NCI-H2196 treated with DMSO at 0.1 percent for 48 hours (cell line): ENCODE measurements around the gene OSBP2.

Experiments
- DNase-seq: peaks from one replicate; lab custom pipeline; 2025; ENCODE audit not compliant: unreplicated experiment; lab: John Stamatoyannopoulos, UW

OSBP2 gene

GRCh38 chr22:30876915-30877553 is 182.4 kb downstream of the OSBP2 start:
- no peak for DNase-seq

GRCh38 chr22:30877662-30878515 is 183.2 kb downstream of the OSBP2 start:
- DNase-seq: no peak

GRCh38 chr22:30878516-30879414 is 184.1 kb downstream of the OSBP2 start:
- no peak for DNase-seq

GRCh38 chr22:30879415-30879797 is 184.7 kb downstream of the OSBP2 start:
- DNase-seq: no peak

GRCh38 chr22:30880181-30880601 is 185.5 kb downstream of the OSBP2 start:
- DNase-seq: no peak

- no peak for DNase-seq
Measured at GRCh38 chr22:30880847-30881246, 186.2 kb downstream of the OSBP2 start.

- DNase-seq: no peak
Measured at GRCh38 chr22:30881361-30882183, 186.9 kb downstream of the OSBP2 start.

- DNase-seq: no peak
Measured at GRCh38 chr22:30882184-30882717, 187.6 kb downstream of the OSBP2 start.

GRCh38 chr22:30882974-30883533 is 188.4 kb downstream of the OSBP2 start:
- no peak for DNase-seq

GRCh38 chr22:30883586-30884145 is 189.0 kb downstream of the OSBP2 start:
- no peak for DNase-seq

GRCh38 chr22:30884211-30885000 is 189.7 kb downstream of the OSBP2 start:
- DNase-seq: no peak

GRCh38 chr22:30885001-30885366 is 190.3 kb downstream of the OSBP2 start:
- DNase-seq: no peak

GRCh38 chr22:30885591-30885990 is 190.9 kb downstream of the OSBP2 start:
- no peak for DNase-seq

- DNase-seq: no peak
Measured at GRCh38 chr22:30887453-30887852, 192.8 kb downstream of the OSBP2 start.

GRCh38 chr22:30887861-30888260 is 193.2 kb downstream of the OSBP2 start:
- no peak for DNase-seq

- DNase-seq: no peak
Measured at GRCh38 chr22:30889268-30889995, 194.8 kb downstream of the OSBP2 start.

- no peak for DNase-seq
Measured at GRCh38 chr22:30889996-30890480, 195.4 kb downstream of the OSBP2 start.
